ENCODE results near the gene FRMD4A. TPM values are rescaled to one million over a fixed set of nuclear protein-coding genes. Genes with fewer than 3 reads are reported as not detected.
"Not testable (repeated sequence)": the region's sequence is repeated elsewhere in the genome, so short reads cannot be mapped to it uniquely, and the experiment has no call there.

The FRMD4A gene
- total RNA-seq, 1 experiment from 2014 or later = not detected

DNA sequence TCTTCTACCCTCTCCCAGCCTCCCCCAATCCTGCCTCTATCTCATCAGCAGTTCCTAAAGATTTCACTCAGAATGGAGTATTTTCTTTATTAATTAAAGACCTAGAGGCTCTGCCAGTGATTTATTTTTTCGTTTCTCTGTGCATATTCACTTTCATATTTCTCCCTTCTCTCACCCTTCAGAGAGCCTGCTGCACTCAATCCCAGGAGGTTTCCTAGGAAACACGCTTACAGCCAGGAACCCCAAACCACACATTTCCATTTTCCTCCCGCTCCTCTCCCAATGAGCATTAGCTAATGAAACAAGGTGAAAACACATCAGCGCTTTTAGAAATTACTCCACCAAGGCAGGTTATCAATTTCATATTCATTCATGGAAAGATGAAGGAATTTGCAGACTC lies 180.2 kb downstream of the FRMD4A start:
- H2AFZ ChIP-seq (ENCODE audit: low read length) = no peak overlapping the region

GRCh38 chr10:14146501-14146900 lies 184.2 kb downstream of the FRMD4A start:
- no peak overlapping the region for H2AFZ ChIP-seq (ENCODE audit: low read length)
- no peak overlapping the region for H3K4me2 ChIP-seq (ENCODE audit: low read depth, low read length, poor library complexity, severe bottlenecking)
- no peaks in the 10 kb centered on the region for H3K36me3 ChIP-seq (ENCODE audit: insufficient read depth, low read length)
- H3K9me2 ChIP-seq (replicated peaks; ENCODE audit: insufficient read depth, low read length) = no peaks in the 10 kb centered on the region
- H3K27me3 ChIP-seq (ENCODE audit: low read length) = no peaks in the 10 kb centered on the region
- H3K9me3 ChIP-seq (ENCODE audit: low read length) = no peaks in the 10 kb centered on the region
- no peaks in the 10 kb centered on the region for H4K20me1 ChIP-seq (ENCODE audit: insufficient read depth, low read depth, low read length)
- H3K79me2 ChIP-seq (ENCODE audit: low read length) = no peaks in the 10 kb centered on the region
- H3K4me1 ChIP-seq (ENCODE audit: low read length) = no peaks in the 10 kb centered on the region
- no peak overlapping the region for H3K27ac ChIP-seq (ENCODE audit: low read length)
- no peak for DNase-seq
- H3K4me3 ChIP-seq (ENCODE audit: low read length) = no peak overlapping the region
- H3K9ac ChIP-seq (ENCODE audit: low read length) = no peak overlapping the region

More for the DNA sequence above, 180.2 kb downstream of the FRMD4A start:
- no peaks in the 10 kb centered on the region for H3K36me3 ChIP-seq (ENCODE audit: insufficient read depth, low read length)
- H3K27ac ChIP-seq (ENCODE audit: low read length) = no peak overlapping the region
- no peak for DNase-seq
- H3K4me2 ChIP-seq (ENCODE audit: low read depth, low read length, poor library complexity, severe bottlenecking) = no peak overlapping the region
- H3K4me1 ChIP-seq (ENCODE audit: low read length) = no peaks in the 10 kb centered on the region
- H4K20me1 ChIP-seq (ENCODE audit: insufficient read depth, low read depth, low read length) = no peaks in the 10 kb centered on the region
- no peaks in the 10 kb centered on the region; the same call in 1 of the 2 replicates for H3K27me3 ChIP-seq (ENCODE audit: low read length)
- no peaks in the 10 kb centered on the region for H3K9me3 ChIP-seq (ENCODE audit: low read length)
- no peak overlapping the region for H3K9ac ChIP-seq (ENCODE audit: low read length)
- H3K4me3 ChIP-seq (ENCODE audit: low read length) = no peak overlapping the region
- H3K9me2 ChIP-seq (replicated peaks; ENCODE audit: insufficient read depth, low read length) = no peaks in the 10 kb centered on the region
- no peaks in the 10 kb centered on the region for H3K79me2 ChIP-seq (ENCODE audit: low read length)

- Histone ChIP-seq H3K4me3 (ENCODE audit: low read length) (no peak overlapping the region), H3K36me3 (ENCODE audit: insufficient read depth, low read length) (no peaks in the 10 kb centered on the region), H3K4me2 (ENCODE audit: low read depth, low read length, poor library complexity, severe bottlenecking) (no peak overlapping the region), H3K27me3 (ENCODE audit: low read length) (no peaks in the 10 kb centered on the region), H2AFZ (ENCODE audit: low read length) (no peak overlapping the region), H3K9me2 (replicated peaks; ENCODE audit: insufficient read depth, low read length) (no peaks in the 10 kb centered on the region), H3K9me3 (ENCODE audit: low read length) (no peaks in the 10 kb centered on the region), H3K79me2 (ENCODE audit: low read length) (no peaks in the 10 kb centered on the region), H3K4me1 (ENCODE audit: low read length) (no peaks in the 10 kb centered on the region), H3K27ac (ENCODE audit: low read length) (no peak overlapping the region), H3K9ac (ENCODE audit: low read length) (no peak overlapping the region), H4K20me1 (ENCODE audit: insufficient read depth, low read depth, low read length) (no peaks in the 10 kb centered on the region)
- no peak for DNase-seq
These were observed 184.7 kb downstream of the FRMD4A start for GRCh38 chr10:14146025-14146424.

GRCh38 chr10:14144451-14144850 lies 186.3 kb downstream of the FRMD4A start:
- H3K36me3 ChIP-seq (ENCODE audit: insufficient read depth, low read length) = no peaks in the 10 kb centered on the region
- no peaks in the 10 kb centered on the region for H3K4me1 ChIP-seq (ENCODE audit: low read length)
- H4K20me1 ChIP-seq (ENCODE audit: insufficient read depth, low read depth, low read length) = no peaks in the 10 kb centered on the region
- no peak overlapping the region for H3K9ac ChIP-seq (ENCODE audit: low read length)
- no peaks in the 10 kb centered on the region for H3K9me3 ChIP-seq (ENCODE audit: low read length)
- no peaks in the 10 kb centered on the region for H3K9me2 ChIP-seq (replicated peaks; ENCODE audit: insufficient read depth, low read length)
- no peak overlapping the region for H3K4me3 ChIP-seq (ENCODE audit: low read length)
- DNase-seq = no peak
- no peaks in the 10 kb centered on the region for H3K27me3 ChIP-seq (ENCODE audit: low read length)
- H2AFZ ChIP-seq (ENCODE audit: low read length) = no peak overlapping the region
- no peak overlapping the region for H3K27ac ChIP-seq (ENCODE audit: low read length)
- no peaks in the 10 kb centered on the region for H3K79me2 ChIP-seq (ENCODE audit: low read length)
- H3K4me2 ChIP-seq (ENCODE audit: low read depth, low read length, poor library complexity, severe bottlenecking) = no peak overlapping the region

- Histone ChIP-seq H3K27me3 (ENCODE audit: low read length) (no peaks in the 10 kb centered on the region), H3K9me2 (replicated peaks; ENCODE audit: insufficient read depth, low read length) (no peaks in the 10 kb centered on the region), H3K4me1 (ENCODE audit: low read length) (no peaks in the 10 kb centered on the region), H3K9me3 (ENCODE audit: low read length) (no peaks in the 10 kb centered on the region), H3K79me2 (ENCODE audit: low read length) (no peaks in the 10 kb centered on the region), H3K27ac (ENCODE audit: low read length) (no peak overlapping the region), H3K9ac (ENCODE audit: low read length) (no peak overlapping the region), H3K4me2 (ENCODE audit: low read depth, low read length, poor library complexity, severe bottlenecking) (no peak overlapping the region), H4K20me1 (ENCODE audit: insufficient read depth, low read depth, low read length) (no peaks in the 10 kb centered on the region), H2AFZ (ENCODE audit: low read length) (no peak overlapping the region), H3K36me3 (ENCODE audit: insufficient read depth, low read length) (no peaks in the 10 kb centered on the region), H3K4me3 (ENCODE audit: low read length) (no peak overlapping the region)
- no peak for DNase-seq
These were observed 188.0 kb downstream of the FRMD4A start for GRCh38 chr10:14142606-14143250.

DNA sequence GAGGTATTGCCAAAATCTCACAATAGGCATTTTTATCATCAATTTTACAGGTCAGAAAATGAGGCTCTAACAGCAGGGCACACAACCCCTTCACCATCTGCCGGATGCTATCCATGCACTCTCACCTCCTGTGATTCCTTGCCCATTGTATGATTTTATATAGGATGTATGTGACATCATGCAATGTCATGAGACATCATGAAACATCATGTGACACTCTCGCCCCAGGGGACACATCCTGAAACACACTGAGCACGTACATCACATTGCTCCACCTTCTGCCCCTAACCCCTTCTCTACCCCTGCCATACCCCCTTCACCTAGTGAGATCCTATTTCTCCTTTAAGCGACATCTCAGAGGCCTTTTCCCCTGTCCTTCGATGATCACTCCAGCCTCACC lies 189.4 kb downstream of the FRMD4A start:
- H3K36me3 ChIP-seq (ENCODE audit: insufficient read depth, low read length) = no peaks in the 10 kb centered on the region
- no peaks in the 10 kb centered on the region for H3K4me1 ChIP-seq (ENCODE audit: low read length)

DNA sequence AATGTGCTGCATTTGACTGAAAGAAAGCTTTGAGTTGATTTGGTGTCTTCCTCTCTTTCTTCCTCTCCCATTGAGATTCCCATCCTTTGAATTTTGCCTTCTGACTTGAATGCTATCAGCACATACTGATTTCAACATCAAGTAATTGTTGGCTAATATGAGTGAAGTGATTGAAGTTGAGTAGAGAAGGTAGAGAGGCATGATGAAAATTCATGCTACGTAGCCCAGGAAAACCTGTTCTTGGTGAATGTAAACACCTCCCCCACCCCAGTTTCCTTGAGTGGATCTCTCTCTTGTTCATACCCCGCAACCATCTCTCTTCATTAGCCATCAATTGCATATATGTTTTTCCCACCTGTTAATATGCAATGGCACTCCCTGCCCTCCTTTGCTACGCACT lies 193.3 kb downstream of the FRMD4A start:
- Histone ChIP-seq H3K9me2 (replicated peaks; ENCODE audit: insufficient read depth, low read length) (no peaks in the 10 kb centered on the region), H3K27me3 (ENCODE audit: low read length) (no peaks in the 10 kb centered on the region), H3K27ac (ENCODE audit: low read length) (no peak overlapping the region), H3K36me3 (ENCODE audit: insufficient read depth, low read length) (no peaks in the 10 kb centered on the region), H3K4me1 (ENCODE audit: low read length) (no peaks in the 10 kb centered on the region), H2AFZ (ENCODE audit: low read length) (no peak overlapping the region), H4K20me1 (ENCODE audit: insufficient read depth, low read depth, low read length) (no peaks in the 10 kb centered on the region), H3K79me2 (ENCODE audit: low read length) (no peaks in the 10 kb centered on the region), H3K9ac (ENCODE audit: low read length) (no peak overlapping the region), H3K4me2 (ENCODE audit: low read depth, low read length, poor library complexity, severe bottlenecking) (no peak overlapping the region), H3K9me3 (ENCODE audit: low read length) (no peaks in the 10 kb centered on the region), H3K4me3 (ENCODE audit: low read length) (no peak overlapping the region)
- DNase-seq = no peak

More for the DNA sequence above, 189.4 kb downstream of the FRMD4A start:
- Histone ChIP-seq H3K27me3 (ENCODE audit: low read length) (no peaks in the 10 kb centered on the region), H3K79me2 (ENCODE audit: low read length) (no peaks in the 10 kb centered on the region), H3K4me2 (ENCODE audit: low read depth, low read length, poor library complexity, severe bottlenecking) (no peak overlapping the region), H3K27ac (ENCODE audit: low read length) (no peak overlapping the region), H3K9ac (ENCODE audit: low read length) (no peak overlapping the region), H4K20me1 (ENCODE audit: insufficient read depth, low read depth, low read length) (no peaks in the 10 kb centered on the region), H3K9me2 (replicated peaks; ENCODE audit: insufficient read depth, low read length) (no peaks in the 10 kb centered on the region), H2AFZ (ENCODE audit: low read length) (no peak overlapping the region), H3K9me3 (ENCODE audit: low read length) (no peaks in the 10 kb centered on the region), H3K4me3 (ENCODE audit: low read length) (no peak overlapping the region)
- no peak for DNase-seq

DNA sequence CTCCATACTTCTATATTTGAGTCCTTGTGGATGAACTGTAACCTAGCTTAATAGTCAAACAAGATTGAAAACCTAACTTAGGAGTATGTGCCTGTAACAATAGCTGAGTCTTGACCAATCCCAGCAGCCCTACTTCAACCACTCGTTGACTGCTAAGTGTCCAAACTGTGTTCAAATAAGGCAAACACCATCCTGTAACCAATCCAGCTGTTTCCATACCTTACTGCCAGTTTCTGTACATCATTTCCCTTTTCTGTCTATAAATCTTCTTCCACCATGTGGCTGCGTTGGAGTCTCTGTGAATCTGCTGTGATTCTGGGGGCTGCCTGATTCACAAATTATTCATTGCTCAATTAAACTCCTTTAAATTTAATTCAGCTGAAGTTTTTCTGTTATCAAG lies 195.5 kb downstream of the FRMD4A start:
- H3K9ac ChIP-seq (ENCODE audit: low read length); H3K27ac ChIP-seq (ENCODE audit: low read length); H2AFZ ChIP-seq (ENCODE audit: low read length); H3K27me3 ChIP-seq (ENCODE audit: low read length); DNase-seq; H3K9me3 ChIP-seq (ENCODE audit: low read length); H4K20me1 ChIP-seq (ENCODE audit: insufficient read depth, low read depth, low read length); H3K9me2 ChIP-seq (replicated peaks; ENCODE audit: insufficient read depth, low read length); H3K36me3 ChIP-seq (ENCODE audit: insufficient read depth, low read length); H3K4me3 ChIP-seq (ENCODE audit: low read length); H3K79me2 ChIP-seq (ENCODE audit: low read length); H3K4me1 ChIP-seq (ENCODE audit: low read length); H3K4me2 ChIP-seq (ENCODE audit: low read depth, low read length, poor library complexity, severe bottlenecking): not testable (repeated sequence)

Data from Karpas-422 (cell line).